Measurements from ENCODE around the gene MLIP.

MLIP gene

DNA sequence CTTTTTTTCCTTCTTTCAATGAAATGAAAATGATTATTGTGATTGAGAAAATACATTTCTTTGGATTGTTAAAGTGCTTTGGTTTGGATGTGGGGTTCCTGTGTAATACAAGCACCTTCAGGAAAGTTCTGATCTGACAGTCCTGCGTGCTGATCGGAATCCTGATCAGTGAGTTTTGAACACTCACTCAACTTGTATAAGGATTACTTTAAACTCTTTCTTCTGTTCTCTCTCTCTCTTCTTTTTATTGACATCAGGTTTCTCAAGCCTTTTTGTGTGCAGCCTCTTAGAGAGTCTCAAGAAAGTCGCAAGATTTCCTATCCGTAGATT is 197.7 kb downstream of the MLIP start:
- 86 to 93% methylated on average over 4 of the region's 4 CpGs for WGBS, 2 experiments
- no peaks in the 10 kb centered on the region for H3K4me1 ChIP-seq (ENCODE audit: control insufficient read depth, insufficient read depth, low read length)
- H3K27ac ChIP-seq (ENCODE audit: insufficient read depth, low read depth, low read length, poor library complexity, severe bottlenecking): no peak overlapping the region

DNA sequence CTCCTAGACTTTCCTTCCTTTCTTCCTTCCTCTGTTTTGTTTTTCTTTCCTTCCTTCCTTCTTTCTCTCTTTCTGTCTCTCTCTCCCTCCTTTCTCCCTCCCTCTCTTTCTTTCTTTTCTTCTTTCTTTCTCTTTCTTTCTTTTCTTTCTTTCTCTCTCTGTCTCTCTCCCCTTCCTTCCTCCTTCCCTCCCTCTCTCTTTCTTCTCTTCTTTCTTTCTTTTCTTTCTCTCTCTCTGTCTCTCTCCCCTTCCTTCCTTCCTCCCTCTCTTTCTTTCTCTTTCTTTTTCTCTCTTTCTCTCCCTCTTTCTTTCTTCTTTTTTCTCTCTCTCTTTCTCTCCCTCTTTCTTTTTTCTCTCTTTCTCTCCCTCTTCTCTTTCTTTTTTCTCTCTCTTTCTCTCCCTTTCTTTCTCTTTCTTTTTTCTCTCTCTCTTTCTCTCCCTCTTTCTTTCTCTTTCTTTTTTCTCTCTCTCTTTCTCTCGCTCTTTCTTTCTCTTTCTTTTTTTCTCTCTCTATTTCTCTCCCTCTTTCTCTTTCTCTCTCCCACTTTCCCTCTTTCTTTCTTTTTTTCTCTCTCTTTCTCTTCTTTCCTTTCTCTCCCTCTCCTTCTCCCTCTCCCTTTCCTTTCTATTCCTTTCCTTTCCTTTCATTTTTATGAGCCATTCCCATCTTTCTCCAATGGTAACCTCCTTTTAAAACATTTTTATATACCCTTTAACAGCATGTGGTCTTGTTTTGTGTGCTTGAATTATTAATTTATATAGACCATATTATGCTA is 199.3 kb downstream of the MLIP start:
- Histone ChIP-seq H3K27me3 (ENCODE audit: control insufficient read depth, insufficient read depth, low read length, poor library complexity, severe bottlenecking) (no peaks in the 10 kb centered on the region), H3K4me3 (ENCODE audit: insufficient read depth, low read depth, low read length) (no peak overlapping the region), H3K4me1 (ENCODE audit: control insufficient read depth, insufficient read depth, low read length) (no peaks in the 10 kb centered on the region), H3K9me3 (ENCODE audit: control insufficient read depth, low read length) (no peaks in the 10 kb centered on the region), H3K27ac (ENCODE audit: insufficient read depth, low read depth, low read length, poor library complexity, severe bottlenecking) (no peak overlapping the region), H3K36me3 (ENCODE audit: control insufficient read depth, insufficient read depth, low read length) (no peaks in the 10 kb centered on the region)
- 85 to 87% methylated on average over 1 of the region's 1 CpG for WGBS, 2 experiments

More for the DNA sequence above, 197.7 kb downstream of the MLIP start:
- H3K9me3 ChIP-seq (ENCODE audit: control insufficient read depth, low read length): no peaks in the 10 kb centered on the region
- H3K4me3 ChIP-seq (ENCODE audit: insufficient read depth, low read depth, low read length): no peak overlapping the region
- H3K36me3 ChIP-seq (ENCODE audit: control insufficient read depth, insufficient read depth, low read length): no peaks in the 10 kb centered on the region
- no peaks in the 10 kb centered on the region for H3K27me3 ChIP-seq (ENCODE audit: control insufficient read depth, insufficient read depth, low read length, poor library complexity, severe bottlenecking)

DNA sequence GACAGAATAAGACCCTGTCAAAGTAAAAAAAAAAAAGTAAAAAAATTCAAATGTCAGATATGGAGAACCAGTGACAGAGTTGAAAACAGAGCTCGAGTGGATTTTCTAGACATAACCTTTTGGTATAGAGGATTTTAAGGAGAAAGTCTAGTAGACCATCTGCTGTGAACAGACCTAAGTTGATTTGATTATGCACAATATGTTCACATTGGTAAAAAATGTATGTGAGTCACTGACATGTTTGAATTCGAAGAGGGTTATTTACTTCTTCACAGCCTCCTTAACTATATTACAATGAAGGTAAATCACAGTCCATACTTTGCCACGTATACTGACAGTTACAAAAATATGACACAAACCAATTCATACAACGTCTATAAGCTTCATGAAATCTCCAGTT is 204.4 kb downstream of the MLIP start:
- H3K9me3 ChIP-seq (ENCODE audit: control insufficient read depth, low read length): no peaks in the 10 kb centered on the region
- H3K36me3 ChIP-seq (ENCODE audit: control insufficient read depth, insufficient read depth, low read length): no peaks in the 10 kb centered on the region
- no peaks in the 10 kb centered on the region for H3K4me1 ChIP-seq (ENCODE audit: control insufficient read depth, insufficient read depth, low read length)
- no peak overlapping the region for H3K4me3 ChIP-seq (ENCODE audit: insufficient read depth, low read depth, low read length)
- no peak overlapping the region for H3K27ac ChIP-seq (ENCODE audit: insufficient read depth, low read depth, low read length, poor library complexity, severe bottlenecking)
- 91 to 99% methylated on average over 4 of the region's 4 CpGs for WGBS, 2 experiments
- H3K27me3 ChIP-seq (ENCODE audit: control insufficient read depth, insufficient read depth, low read length, poor library complexity, severe bottlenecking): no peaks in the 10 kb centered on the region
